HG02642 (cell line): ENCODE measurements around the gene CHEK1.
"Not testable (repeated sequence)": the region's sequence is repeated elsewhere in the genome, so short reads cannot be mapped to it uniquely, and the experiment has no call there.

Experiments
- ATAC-seq: cut with Tn5 transposase; IDR thresholded peaks from one replicate; pipeline ENCODE4 v1.9.1; 2021; ENCODE audit warnings: mild to moderate bottlenecking; ENCODE audit not compliant: unreplicated experiment, poor library complexity

CHEK1 gene

GRCh38 chr11:125690006-125690405 lies 65.0 kb downstream of the CHEK1 start:
- no peak for ATAC-seq

GRCh38 chr11:125692887-125693286 lies 67.9 kb downstream of the CHEK1 start:
- no peak for ATAC-seq

- no peak for ATAC-seq
These were observed 70.0 kb downstream of the CHEK1 start for GRCh38 chr11:125694951-125695350.

DNA sequence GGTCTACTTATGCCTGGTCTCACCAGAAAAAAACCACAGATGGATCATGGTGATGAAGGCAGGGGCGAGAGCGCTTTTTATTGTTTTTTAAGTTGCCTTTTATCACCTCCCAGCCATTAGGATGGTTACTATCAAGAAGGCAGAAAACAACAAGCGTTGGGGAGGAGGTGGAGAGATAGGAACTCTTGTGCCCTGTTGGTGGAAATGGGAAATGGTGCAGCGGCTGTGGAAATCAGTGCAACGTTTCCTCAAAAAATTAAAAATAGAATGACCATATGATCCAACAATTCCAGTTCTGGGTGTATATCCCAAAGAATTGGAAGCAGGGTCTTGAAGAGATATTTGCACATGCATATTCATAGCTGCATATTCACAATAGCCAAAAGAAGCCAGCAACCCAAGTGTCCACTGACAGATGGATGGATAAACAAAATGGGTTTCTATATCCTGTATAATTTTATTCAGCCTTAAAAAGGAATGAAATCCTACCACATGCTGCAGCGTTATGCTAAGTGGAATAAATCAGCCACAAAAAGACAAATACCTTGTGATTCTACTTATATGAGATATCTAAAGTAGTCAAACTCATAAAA lies 76.2 kb downstream of the CHEK1 start:
- no peak for ATAC-seq

DNA sequence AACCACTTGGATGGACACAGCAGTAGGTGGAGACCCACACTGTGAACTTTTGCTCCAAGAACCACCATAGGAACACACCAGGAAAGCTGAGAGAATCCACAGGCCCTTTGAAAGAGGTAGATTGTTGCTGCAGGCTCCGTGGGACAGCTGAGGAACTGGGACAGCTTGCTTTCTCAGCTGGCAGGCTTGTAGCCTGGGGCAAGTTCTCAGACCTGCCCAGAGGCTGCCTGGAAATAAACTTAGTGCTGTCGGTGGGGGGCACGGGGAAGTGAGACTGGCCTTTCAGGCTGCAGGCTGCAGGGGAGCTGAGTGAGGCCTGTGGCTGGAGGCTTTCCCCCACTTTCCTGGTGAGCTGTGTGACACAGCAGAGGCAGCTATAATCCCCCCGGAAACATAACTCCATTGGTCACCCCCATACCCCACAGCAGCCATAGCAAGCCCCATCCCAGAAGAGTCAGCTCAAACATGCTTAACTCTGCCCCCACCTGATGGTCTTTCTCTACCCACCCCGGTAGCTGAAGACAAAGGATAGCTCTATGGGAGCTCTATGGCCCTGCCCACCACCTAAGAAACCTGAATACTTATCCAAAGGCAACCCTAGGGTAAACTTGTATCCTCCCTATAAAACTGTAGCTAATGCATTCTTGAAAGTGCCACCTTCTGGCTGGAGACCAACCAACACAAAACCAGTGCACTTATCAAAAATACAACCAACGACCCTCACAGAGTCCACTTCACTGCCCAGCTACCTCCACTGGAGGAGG lies 77.1 kb downstream of the CHEK1 start:
- no peak for ATAC-seq

DNA sequence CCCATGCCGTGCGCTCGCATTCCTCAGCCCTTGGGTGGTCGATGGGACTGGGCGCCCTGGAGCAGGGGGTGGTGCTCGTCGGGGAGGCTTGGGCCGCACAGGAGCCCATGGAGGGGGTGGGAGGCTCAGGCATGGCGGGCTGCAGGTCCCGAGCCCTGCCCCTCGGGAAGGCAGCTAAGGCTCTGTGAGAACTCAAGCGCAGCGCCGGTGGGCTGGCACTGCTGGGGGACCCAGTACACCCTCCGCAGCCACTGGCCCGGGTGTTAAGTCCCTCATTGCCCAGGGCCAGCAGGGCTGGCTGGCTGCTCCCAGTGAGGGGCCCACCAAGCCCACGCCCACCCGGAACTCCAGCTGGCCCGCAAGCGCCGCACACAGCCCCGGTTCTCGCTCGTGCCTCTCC lies 79.7 kb downstream of the CHEK1 start:
- ATAC-seq, result not testable (repeated sequence)

DNA sequence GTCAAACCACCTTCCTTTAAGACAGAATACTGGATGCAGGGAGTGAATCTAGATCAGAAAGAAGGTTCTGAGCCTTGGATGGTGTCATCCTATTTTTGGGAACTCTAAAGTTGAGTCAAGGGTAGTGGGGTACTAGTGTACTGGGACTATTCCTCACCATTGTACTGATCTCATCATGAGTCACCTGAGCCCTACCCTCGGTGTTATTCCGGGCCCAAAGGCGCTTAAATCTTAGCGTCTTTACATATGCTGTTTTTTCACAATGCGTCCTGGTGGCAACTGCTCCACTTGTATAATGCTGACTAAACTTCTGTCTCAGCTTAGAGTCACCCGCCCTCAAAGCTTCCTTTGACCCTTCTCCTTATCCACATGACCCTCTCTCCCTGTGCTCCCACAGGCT lies 95.8 kb downstream of the CHEK1 start:
- no peak for ATAC-seq

- ATAC-seq, result no peak
These were observed 99.2 kb downstream of the CHEK1 start for GRCh38 chr11:125724125-125724524.
